SK-N-MC (cell line): Measurements from ENCODE around the gene EVI2B.

Source experiments
- EZH2 ChIP-seq: fragments of 200-600 bp; sonication (generic); IDR thresholded peaks from one replicate; pipeline ENCODE4 v1.6.1; 2017; ENCODE audit warnings: antibody characterized with exemption
- FOXP2 ChIP-seq: optimal IDR thresholded peaks from 2 replicates; pipeline ENCODE3; 2011; ENCODE audit warnings: mild to moderate bottlenecking, moderate library complexity; ENCODE audit not compliant: insufficient read depth; ENCODE audit errors: extremely low read length, control extremely low read depth
- POLR2AphosphoS5 ChIP-seq: IDR thresholded peaks from 2 replicates; pipeline ENCODE4 v1.6.1; 2012; ENCODE audit warnings: mild to moderate bottlenecking, low read depth, low read length, borderline replicate concordance

GRCh38 chr17:31318298-31318801 is 4.5 kb upstream of the EVI2B start:
- TF ChIP-seq POLR2AphosphoS5 (no peak), EZH2 (no peak), FOXP2 (no peak)
